IPS-18a (cell line): Measurements from ENCODE around the gene DMD.

ENCODE experiments used
- H3K27ac ChIP-seq: one replicate; pipeline ENCODE4 v1.5.1; 2013; ENCODE audit warnings: low read length
- H3K27me3 ChIP-seq: one replicate; pipeline ENCODE4 v1.6.1; 2013; ENCODE audit warnings: mild to moderate bottlenecking, low read length; ENCODE audit not compliant: control insufficient read depth, insufficient read depth
- H3K36me3 ChIP-seq: one replicate; pipeline ENCODE4 v1.6.1; 2013; ENCODE audit warnings: low read depth, low read length; ENCODE audit not compliant: control insufficient read depth
- H3K4me1 ChIP-seq: one replicate; pipeline ENCODE4 v1.6.1; 2013; ENCODE audit warnings: low read depth, low read length; ENCODE audit not compliant: control insufficient read depth
- H3K4me3 ChIP-seq: one replicate; pipeline ENCODE4 v1.5.1; 2013; ENCODE audit warnings: low read length
- H3K9ac ChIP-seq: one replicate; pipeline ENCODE4 v1.6.1; 2013; ENCODE audit warnings: mild to moderate bottlenecking, low read length, moderate library complexity
- H3K9me3 ChIP-seq: one replicate; pipeline ENCODE4 v1.6.1; 2013; ENCODE audit warnings: low read depth, low read length; ENCODE audit not compliant: control insufficient read depth

The DMD gene

DNA sequence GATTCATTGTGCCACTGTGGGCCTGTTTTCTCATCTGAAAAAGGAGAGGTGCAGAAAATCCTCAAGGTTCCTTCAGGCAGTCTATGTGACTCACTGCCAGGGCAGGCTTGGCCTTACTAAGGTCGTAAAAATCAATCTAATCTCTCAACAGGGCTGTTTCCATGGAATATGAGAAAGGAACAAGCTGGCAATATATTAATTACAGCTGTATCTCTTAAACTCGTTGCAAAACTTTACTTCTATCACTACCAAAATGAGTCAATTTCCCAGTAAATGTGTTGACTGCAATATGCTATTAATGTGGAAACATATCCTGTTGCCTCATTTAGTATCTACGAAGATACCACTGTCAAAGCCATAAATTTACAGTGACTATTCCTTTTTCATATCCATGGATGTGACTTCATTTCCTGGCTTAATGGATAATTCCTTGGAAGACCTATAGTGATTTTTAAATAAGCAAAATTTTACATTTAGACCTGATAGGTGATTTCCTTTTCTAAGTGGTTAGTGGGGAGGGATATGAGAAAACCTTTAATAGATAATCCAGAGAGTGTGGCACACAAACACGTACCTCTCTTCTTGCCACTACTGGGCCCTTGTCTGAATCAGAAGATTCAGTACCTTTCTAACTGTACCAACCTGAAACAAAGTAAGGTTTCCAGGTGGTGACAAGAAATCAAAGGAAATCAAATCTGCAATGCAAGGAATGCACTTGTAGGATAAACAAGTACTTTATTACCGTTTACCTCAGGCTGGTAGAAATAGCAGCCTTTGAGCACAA lies 2012.1 kb downstream of the DMD start:
- H3K9me3 ChIP-seq = peaks cover 7% of the 10 kb centered on the region
- H3K9ac ChIP-seq = no peak overlapping the region
- no peaks in the 10 kb centered on the region for H3K27me3 ChIP-seq
- H3K4me3 ChIP-seq = no peak overlapping the region
- no peak overlapping the region for H3K27ac ChIP-seq
- H3K36me3 ChIP-seq = no peaks in the 10 kb centered on the region
- no peaks in the 10 kb centered on the region for H3K4me1 ChIP-seq

DNA sequence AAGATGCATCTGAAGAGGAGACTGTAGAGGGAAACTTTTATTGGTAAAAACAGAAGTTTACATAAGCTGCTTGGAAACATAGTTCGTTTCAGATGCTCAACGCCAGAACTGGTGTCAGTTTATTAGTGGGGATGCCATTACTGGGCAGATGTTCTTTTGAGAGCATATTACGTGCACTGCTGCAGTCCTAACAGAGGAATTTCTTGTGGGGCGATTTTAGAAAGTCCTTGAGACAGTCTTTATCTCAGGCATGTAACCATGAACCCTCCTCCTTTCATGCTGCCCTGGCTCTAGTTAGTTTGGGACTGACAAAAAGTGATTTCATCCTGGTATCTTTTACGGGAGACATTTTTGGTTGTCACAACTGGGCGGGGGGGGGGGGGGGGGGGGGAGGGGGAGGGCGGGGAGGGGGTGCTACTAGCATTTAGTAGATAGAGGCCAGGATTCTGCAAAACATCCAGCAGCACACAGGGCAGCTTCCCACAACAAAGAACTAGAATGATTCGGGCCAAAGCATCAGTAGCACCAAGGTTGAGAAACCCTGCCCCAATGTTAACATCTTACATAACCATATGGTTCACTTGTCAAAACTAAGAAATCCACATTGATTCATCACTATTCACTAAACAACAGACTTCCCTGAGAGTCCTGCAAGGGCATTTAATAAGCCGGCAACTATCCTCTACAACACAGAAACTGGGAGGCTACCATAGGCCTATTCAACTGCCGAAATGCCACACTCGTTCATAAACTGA lies 2021.0 kb downstream of the DMD start:
- Histone ChIP-seq H3K4me3 (no peak overlapping the region), H3K27me3 (no peaks in the 10 kb centered on the region), H3K4me1 (no peaks in the 10 kb centered on the region), H3K9ac (no peak overlapping the region), H3K27ac (no peak overlapping the region), H3K9me3 (no peaks in the 10 kb centered on the region), H3K36me3 (no peaks in the 10 kb centered on the region)

DNA sequence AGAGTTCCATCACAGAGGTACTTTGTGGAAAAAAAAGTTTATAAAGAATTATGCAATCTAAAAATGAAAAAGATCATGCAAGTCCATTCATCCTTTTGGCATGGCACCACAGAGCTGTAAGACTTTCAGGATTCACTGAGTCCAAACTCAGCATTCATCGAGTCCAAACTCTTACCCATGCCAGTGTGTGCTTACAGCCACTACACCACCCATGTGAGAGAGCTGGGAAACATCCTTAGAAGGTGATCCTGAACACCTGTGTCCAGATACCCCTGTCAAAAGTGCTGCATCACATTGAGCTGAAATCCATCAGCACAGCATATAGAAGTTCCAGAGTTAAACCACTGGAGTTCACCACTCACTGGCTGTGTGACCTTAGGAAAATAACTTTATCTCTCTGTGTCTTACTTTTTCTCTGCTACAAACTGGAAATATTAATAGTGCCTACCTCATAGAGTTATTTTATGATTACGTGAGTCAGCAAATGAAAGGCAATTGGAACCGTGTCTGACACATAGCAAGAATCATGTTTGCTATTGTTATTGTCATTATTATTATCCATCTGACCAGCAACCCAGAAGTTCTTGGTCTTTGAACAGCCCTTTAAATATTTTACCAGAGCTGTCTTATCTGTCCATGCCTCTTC lies 2024.5 kb downstream of the DMD start:
- Histone ChIP-seq H3K9me3 (no peaks in the 10 kb centered on the region), H3K4me1 (no peaks in the 10 kb centered on the region), H3K27ac (no peak overlapping the region), H3K27me3 (no peaks in the 10 kb centered on the region), H3K4me3 (no peak overlapping the region), H3K36me3 (no peaks in the 10 kb centered on the region), H3K9ac (no peak overlapping the region)

DNA sequence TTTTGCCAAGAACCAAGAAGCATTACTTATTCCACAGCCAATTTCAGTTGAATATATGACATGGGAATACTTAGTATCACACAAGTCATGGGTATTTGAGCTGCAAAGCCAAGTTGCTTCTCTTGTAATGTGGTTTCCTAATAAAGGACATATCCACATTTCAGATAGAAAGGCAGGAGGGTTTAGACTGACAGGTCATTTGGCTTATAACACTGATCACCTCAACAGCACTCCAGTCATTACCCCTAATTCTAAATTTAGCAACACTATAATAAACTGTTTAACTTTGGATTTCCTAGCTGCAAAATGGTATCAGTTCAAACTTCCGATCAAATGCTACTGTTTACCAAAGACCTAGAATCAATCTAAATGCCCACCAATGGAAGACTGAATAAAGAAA lies 2025.5 kb downstream of the DMD start:
- H3K4me1 ChIP-seq = no peaks in the 10 kb centered on the region
- H3K4me3 ChIP-seq = no peak overlapping the region
- no peaks in the 10 kb centered on the region for H3K9me3 ChIP-seq
- no peak overlapping the region for H3K27ac ChIP-seq
- H3K9ac ChIP-seq = no peak overlapping the region
- no peaks in the 10 kb centered on the region for H3K27me3 ChIP-seq
- H3K36me3 ChIP-seq = no peaks in the 10 kb centered on the region

DNA sequence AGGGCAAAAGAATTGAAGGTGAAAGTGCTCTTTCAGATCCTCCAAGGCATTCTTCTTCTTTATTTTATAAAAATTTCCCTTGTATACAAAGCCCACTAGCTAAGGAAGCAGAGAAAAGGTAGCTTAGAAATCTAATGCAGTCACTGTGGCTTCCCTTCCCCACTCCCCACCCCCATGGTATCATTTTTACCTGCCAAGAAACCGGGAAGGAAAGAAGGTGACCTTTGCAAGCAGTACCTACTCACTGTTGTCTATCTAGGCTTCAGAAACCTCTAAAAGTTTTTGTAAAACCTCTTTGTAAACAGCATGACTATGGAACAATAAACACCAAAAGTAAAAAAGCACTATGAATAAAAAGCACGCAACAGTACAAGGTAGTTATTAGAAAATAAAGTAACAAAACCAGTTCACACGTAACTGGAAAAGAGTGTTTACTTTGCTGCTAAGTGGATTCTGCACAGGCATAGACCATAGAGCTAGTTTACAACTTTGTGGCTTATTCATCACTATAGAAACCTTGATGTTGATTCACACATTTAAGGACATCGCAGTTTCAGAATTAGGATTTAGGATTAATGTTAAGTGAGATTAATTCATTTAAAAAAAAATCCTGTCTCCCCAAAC lies 2029.9 kb downstream of the DMD start:
- Histone ChIP-seq H3K36me3 (no peaks in the 10 kb centered on the region), H3K4me3 (no peak overlapping the region), H3K27ac (no peak overlapping the region), H3K27me3 (no peaks in the 10 kb centered on the region), H3K9ac (no peak overlapping the region), H3K4me1 (no peaks in the 10 kb centered on the region), H3K9me3 (peaks cover 6% of the 10 kb centered on the region)

DNA sequence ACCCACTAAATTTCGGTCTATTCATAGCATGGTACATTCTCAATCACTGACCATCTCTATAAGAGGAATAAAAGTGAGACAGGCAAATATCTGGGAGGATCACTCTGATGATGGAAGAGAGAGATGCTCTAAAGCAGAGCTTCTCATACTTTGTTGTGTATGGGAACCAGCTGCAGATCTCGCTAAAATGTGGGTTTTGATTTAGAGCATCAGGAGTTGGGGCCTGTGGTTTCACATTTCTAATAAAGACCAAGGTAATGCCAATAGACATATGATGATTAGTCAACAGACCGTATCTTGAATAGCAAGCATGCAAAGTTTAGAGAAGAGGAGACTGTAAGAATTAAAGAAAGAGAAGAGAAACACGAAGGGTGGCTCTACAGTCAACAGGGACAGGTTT lies 2032.1 kb downstream of the DMD start:
- Histone ChIP-seq H3K36me3 (no peaks in the 10 kb centered on the region), H3K4me3 (no peak overlapping the region), H3K9me3 (peaks cover 6% of the 10 kb centered on the region), H3K4me1 (no peaks in the 10 kb centered on the region), H3K27ac (no peak overlapping the region), H3K9ac (no peak overlapping the region), H3K27me3 (no peaks in the 10 kb centered on the region)

DNA sequence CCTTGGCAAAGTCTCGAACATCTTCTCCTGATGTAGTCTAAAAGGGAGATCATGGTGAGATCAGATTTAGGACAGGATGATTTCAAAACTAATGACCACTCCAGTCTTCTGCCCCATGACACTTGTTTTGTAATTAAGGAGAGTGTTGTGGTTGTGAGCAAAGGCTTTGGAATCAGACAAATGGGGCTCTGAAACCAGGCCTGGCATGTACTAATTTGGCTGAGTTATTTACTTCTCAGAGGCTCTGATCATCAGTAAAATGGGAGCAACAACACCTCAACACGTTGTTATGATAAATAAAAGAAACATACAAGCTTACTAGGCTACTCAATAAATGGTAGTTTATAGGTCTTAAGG lies 2032.6 kb downstream of the DMD start:
- Histone ChIP-seq H3K27ac (no peak overlapping the region), H3K9me3 (peaks cover 6% of the 10 kb centered on the region), H3K9ac (no peak overlapping the region), H3K4me3 (no peak overlapping the region), H3K27me3 (no peaks in the 10 kb centered on the region), H3K4me1 (no peaks in the 10 kb centered on the region), H3K36me3 (no peaks in the 10 kb centered on the region)

DNA sequence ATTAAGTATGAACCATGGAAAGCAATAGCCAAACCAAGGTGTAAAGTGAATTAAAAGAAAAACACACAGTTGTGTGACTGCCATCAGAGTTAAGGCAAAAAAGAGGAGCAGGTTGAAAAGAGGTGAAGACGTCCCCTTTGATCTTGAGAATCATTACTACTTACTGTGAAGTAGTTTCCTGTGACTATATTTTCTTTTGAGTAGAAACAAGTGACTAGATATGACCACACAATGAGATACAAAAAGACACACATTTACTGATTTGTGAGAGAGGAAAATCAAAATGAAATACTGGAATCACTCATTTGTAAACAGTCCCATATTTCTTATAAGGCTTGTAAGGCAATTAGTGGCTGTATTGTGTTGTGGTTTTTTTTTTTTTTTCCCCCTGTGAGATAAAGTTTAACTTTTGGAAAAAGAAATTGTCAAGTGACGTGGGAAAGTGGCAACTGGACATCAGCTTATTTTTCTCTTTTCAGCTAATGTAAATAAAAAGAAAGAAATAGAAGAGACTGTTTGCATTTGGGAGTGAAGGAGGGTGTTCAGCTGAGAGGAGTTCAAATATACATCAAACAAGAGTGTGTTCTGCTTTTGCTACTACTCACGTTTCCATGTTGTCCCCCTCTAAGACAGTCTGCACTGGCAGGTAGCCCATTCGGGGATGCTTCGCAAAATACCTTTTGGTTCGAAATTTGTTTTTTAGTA lies 2033.1 kb downstream of the DMD start:
- Histone ChIP-seq H3K36me3 (no peaks in the 10 kb centered on the region), H3K27me3 (no peaks in the 10 kb centered on the region), H3K9ac (no peak overlapping the region), H3K4me1 (no peaks in the 10 kb centered on the region), H3K27ac (no peak overlapping the region), H3K9me3 (peaks cover 6% of the 10 kb centered on the region), H3K4me3 (no peak overlapping the region)

DNA sequence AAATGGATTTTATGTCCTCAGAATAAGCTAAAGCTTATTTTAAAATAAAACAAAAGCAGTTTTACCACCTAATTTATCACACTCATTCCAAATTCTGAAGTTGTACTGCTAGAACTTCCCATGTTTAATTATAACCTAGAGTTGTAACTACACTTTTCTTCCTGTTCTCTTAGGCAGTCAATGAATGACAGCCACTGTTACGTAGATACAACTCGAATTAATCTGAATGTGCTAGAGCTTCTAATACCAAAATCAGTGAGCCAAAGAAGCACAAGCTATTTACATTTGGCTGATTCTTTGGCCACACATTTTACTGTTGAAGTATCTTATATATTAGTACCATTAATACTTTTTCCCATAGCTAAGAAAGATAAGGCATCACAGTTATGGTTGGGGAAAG lies 2040.6 kb downstream of the DMD start:
- Histone ChIP-seq H3K36me3 (no peaks in the 10 kb centered on the region), H3K27me3 (no peaks in the 10 kb centered on the region), H3K9me3 (peaks cover 16% of the 10 kb centered on the region)

DNA sequence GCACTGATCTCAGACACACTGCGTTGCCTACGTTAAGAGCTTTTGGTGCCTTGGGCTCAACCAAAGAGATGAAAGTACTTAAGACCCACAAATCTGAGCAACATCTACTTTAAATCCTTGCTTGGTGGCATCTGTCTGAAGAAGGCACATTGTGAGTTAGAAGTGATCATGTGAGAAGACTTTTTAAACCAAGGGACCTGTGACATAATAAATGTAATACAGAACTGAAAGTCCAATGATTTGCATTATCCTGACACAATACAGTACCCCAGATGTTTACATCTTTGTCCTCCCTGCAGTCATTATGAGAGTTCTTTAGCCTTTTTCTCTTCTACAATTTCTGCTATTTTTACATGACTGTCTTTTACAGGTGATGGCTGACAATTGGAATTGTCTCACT lies 2042.8 kb downstream of the DMD start:
- Histone ChIP-seq H3K4me3 (no peak overlapping the region), H3K9me3 (peaks cover 31% of the 10 kb centered on the region), H3K4me1 (no peaks in the 10 kb centered on the region), H3K36me3 (no peaks in the 10 kb centered on the region), H3K27me3 (no peaks in the 10 kb centered on the region), H3K9ac (no peak overlapping the region), H3K27ac (no peak overlapping the region)

More for the DNA sequence above, 2040.6 kb downstream of the DMD start:
- Histone ChIP-seq H3K9ac (no peak overlapping the region), H3K4me3 (no peak overlapping the region), H3K4me1 (no peaks in the 10 kb centered on the region), H3K27ac (no peak overlapping the region)

DNA sequence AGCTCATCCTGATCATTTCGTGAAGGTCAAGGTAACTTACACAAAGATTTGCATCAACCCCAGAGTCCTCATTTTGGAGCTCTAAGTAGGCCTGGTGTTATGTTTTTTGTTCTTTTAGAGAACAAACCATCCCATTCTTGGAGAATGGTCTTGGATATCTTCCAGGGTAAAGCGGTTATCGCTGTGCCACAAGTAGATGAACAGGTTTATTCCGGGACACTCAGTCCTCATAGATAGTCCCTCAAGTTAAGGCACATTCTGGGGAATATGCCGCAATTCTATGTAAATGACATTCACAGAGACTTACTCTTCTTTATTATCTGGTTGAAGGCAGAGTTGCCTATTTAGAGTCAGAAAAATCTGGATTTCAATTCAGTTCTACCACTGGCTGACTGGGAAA lies 2044.5 kb downstream of the DMD start:
- H3K27me3 ChIP-seq = no peaks in the 10 kb centered on the region
- H3K4me1 ChIP-seq = no peaks in the 10 kb centered on the region
- H3K27ac ChIP-seq = no peak overlapping the region
- H3K36me3 ChIP-seq = no peaks in the 10 kb centered on the region
- H3K9ac ChIP-seq = no peak overlapping the region
- H3K4me3 ChIP-seq = no peak overlapping the region
- peaks cover 38% of the 10 kb centered on the region for H3K9me3 ChIP-seq
